NCI-H1930 (cell line): ENCODE measurements around the gene AGPAT3.
A peak's percentile ranks its signal among the peaks of the same experiment; 100 is the strongest.

ENCODE experiments used
- DNase-seq, 2 experiments: peaks; one replicate each; lab custom pipeline; 2025; lab: John Stamatoyannopoulos, UW

Gene AGPAT3

GRCh38 chr21:43864313-43864961 lies 586 bp upstream of the AGPAT3 start:
- DNase-seq, result peak; percentile 22 to 56

- no peak for DNase-seq
Observed at GRCh38 chr21:43865540-43866259, 677 bp downstream of the AGPAT3 start.

- no peak for DNase-seq
Observed at GRCh38 chr21:43866260-43866629, 1.2 kb downstream of the AGPAT3 start.

GRCh38 chr21:43866659-43867331 lies 1.8 kb downstream of the AGPAT3 start:
- no peak for DNase-seq

GRCh38 chr21:43867332-43867703 lies 2.3 kb downstream of the AGPAT3 start:
- DNase-seq, result no peak

GRCh38 chr21:43867948-43868347 lies 2.9 kb downstream of the AGPAT3 start:
- DNase-seq, result no peak

GRCh38 chr21:43868461-43868860 lies 3.4 kb downstream of the AGPAT3 start:
- no peak for DNase-seq

- DNase-seq, result no peak
Observed at GRCh38 chr21:43869486-43870325, 4.7 kb downstream of the AGPAT3 start.

GRCh38 chr21:43871487-43871886 lies 6.5 kb downstream of the AGPAT3 start:
- DNase-seq, result no peak

GRCh38 chr21:43872531-43873197 lies 7.6 kb downstream of the AGPAT3 start:
- DNase-seq, result no peak

- DNase-seq, result no peak
Observed at GRCh38 chr21:43873673-43874072, 8.7 kb downstream of the AGPAT3 start.

GRCh38 chr21:43874085-43874805 lies 9.2 kb downstream of the AGPAT3 start:
- no peak for DNase-seq

- DNase-seq, result no peak
Observed at GRCh38 chr21:43876605-43877004, 11.6 kb downstream of the AGPAT3 start.

- DNase-seq, result no peak
Observed at GRCh38 chr21:43877936-43878575, 13.0 kb downstream of the AGPAT3 start.

- no peak for DNase-seq
Observed at GRCh38 chr21:43879348-43880110, 14.5 kb downstream of the AGPAT3 start.

- no peak for DNase-seq
Observed at GRCh38 chr21:43880111-43880985, 15.3 kb downstream of the AGPAT3 start.

- no peak for DNase-seq
Observed at GRCh38 chr21:43881283-43881682, 16.3 kb downstream of the AGPAT3 start.

- DNase-seq, result no peak
Observed at GRCh38 chr21:43881935-43882334, 16.9 kb downstream of the AGPAT3 start.
